GM12878 (cell line): ENCODE results near the gene PROB1. TPM values are rescaled to one million over a fixed set of nuclear protein-coding genes. Genes with fewer than 3 reads are reported as not detected.

Experiments
- ATAC-seq: fragments of 200-7000 bp; cut with Tn5 transposase; 3 replicates; pipeline ENCODE4 v1.9.1; 2020; ENCODE audit warnings: mild to moderate bottlenecking, moderate library complexity
- BruUV-seq: library from RNA; stranded (reverse); fragments of 400-500 nt; replicated peaks from 2 replicates; lab custom pipeline; 2021; lab: Mats Ljungman, UMichigan
- CTCF ChIA-PET: fragments of 300-600 bp; sonication (Branson Sonifier 250); formaldehyde crosslinking; extraction: SDS; loops from one replicate; lab custom pipeline; 2021; ENCODE audit warnings: inconsistent platforms; lab: Yijun Ruan, JAX
- POLR2A ChIA-PET: fragments of 350-600 bp; formaldehyde crosslinking; extraction: SDS; loops from one replicate; lab custom pipeline; 2021; ENCODE audit warnings: inconsistent platforms; lab: Charles Lee
- RAD21 ChIA-PET: fragments of 300-600 bp; sonication (Branson Sonifier 250); formaldehyde crosslinking; loops from one replicate; lab custom pipeline; 2023; ENCODE audit warnings: antibody characterized with exemption; ENCODE audit not compliant: unreplicated experiment; lab: Charles Lee
- SMC1A ChIA-PET: fragments of 300-600 bp; sonication (Branson Sonifier 250); formaldehyde crosslinking; loops from one replicate; lab custom pipeline; 2023; ENCODE audit not compliant: unreplicated experiment, uncharacterized antibody; lab: Charles Lee
- DNase-seq: peaks from one replicate; pipeline ENCODE4 v3.0.0-alpha.2; 2011; ENCODE audit warnings: low read depth, low spot score
- FAIRE-seq: peaks from 3 replicates; lab custom pipeline; 2011; peaks lifted over from hg19 to GRCh38; lab: Jason Lieb, UNC
- H2AFZ ChIP-seq: 2 replicates; pipeline ENCODE4 v1.6.0; 2011; ENCODE audit warnings: low read depth, low read length, control low read depth; ENCODE audit not compliant: control insufficient read depth
- H3K27ac ChIP-seq: 2 replicates; pipeline ENCODE4 v1.5.1; 2011; ENCODE audit warnings: control low read depth; ENCODE audit not compliant: control insufficient read depth, insufficient read depth
- H3K27me3 ChIP-seq, 2 experiments: replicated peaks in 1 of 2; 2 replicates each; pipeline versions ENCODE4 v1.6.0 to v1.6.1; 2011; ENCODE audit warnings: low read length in 1 of 2; ENCODE audit not compliant: control insufficient read depth in 2 of 2, insufficient read depth in 2 of 2
- H3K36me3 ChIP-seq, 2 experiments: 2 replicates each; pipeline ENCODE4 v1.5.1; 2011; ENCODE audit warnings: low read length in 1 of 2; ENCODE audit not compliant: control insufficient read depth in 2 of 2, insufficient read depth in 2 of 2
- H3K4me1 ChIP-seq: 2 replicates; pipeline ENCODE4 v1.6.1; 2011; ENCODE audit warnings: mild to moderate bottlenecking, low read length, moderate library complexity, mixed read lengths; ENCODE audit not compliant: control insufficient read depth, insufficient read depth
- H3K4me2 ChIP-seq: 2 replicates; pipeline ENCODE4 v1.6.0; 2011; ENCODE audit warnings: control low read depth; ENCODE audit not compliant: control insufficient read depth, insufficient read depth
- H3K4me3 ChIP-seq: fragments of 200-600 bp; sonication (generic); 2 replicates; pipeline ENCODE4 v1.5.1; 2016
- H3K79me2 ChIP-seq: 2 replicates; pipeline ENCODE4 v1.6.0; 2011; ENCODE audit warnings: low read length; ENCODE audit not compliant: control insufficient read depth, insufficient read depth
- H3K9ac ChIP-seq: 2 replicates; pipeline ENCODE4 v1.8.0; 2011; ENCODE audit warnings: low read length, control low read depth, mixed read lengths; ENCODE audit not compliant: control insufficient read depth, insufficient read depth
- H3K9me3 ChIP-seq: replicated peaks from 3 replicates; pipeline ENCODE4 v1.5.1; 2011; ENCODE audit warnings: mild to moderate bottlenecking, low read length; ENCODE audit not compliant: control insufficient read depth, insufficient read depth
- H4K20me1 ChIP-seq: 2 replicates; pipeline ENCODE4 v1.6.0; 2011; ENCODE audit not compliant: control insufficient read depth, insufficient read depth
- CHD2 ChIP-seq: IDR thresholded peaks from 2 replicates; pipeline ENCODE4 v1.6.1; 2011; ENCODE audit warnings: low read depth, low read length, improper control_type of control experiment, borderline replicate concordance
- EP300 ChIP-seq, 2 experiments: fragments of 150-350 bp in 1 of 2; IDR thresholded peaks; 2 replicates each; pipeline ENCODE4 v1.6.1; 2011 to 2012; ENCODE audit warnings: low read depth in 2 of 2, low read length in 2 of 2, borderline replicate concordance in 1 of 2, improper control_type of control experiment in 1 of 2, inconsistent platforms in 1 of 2; ENCODE audit not compliant: control insufficient read depth in 1 of 2
- IKZF1 ChIP-seq: fragments of 450-650 bp; conservative IDR thresholded peaks from 2 replicates; pipeline ENCODE4 v1.6.1; 2017; ENCODE audit warnings: antibody characterized with exemption, mild to moderate bottlenecking
- NFXL1 ChIP-seq: fragments of 450-650 bp; IDR thresholded peaks from 2 replicates; pipeline ENCODE4 v1.6.1; 2017; ENCODE audit warnings: antibody characterized with exemption, mild to moderate bottlenecking, borderline replicate concordance
- PML ChIP-seq: IDR thresholded peaks from 2 replicates; pipeline ENCODE4 v1.6.1; 2012; ENCODE audit warnings: low read length, inconsistent platforms
- POLR2A ChIP-seq: IDR thresholded peaks from 2 replicates; pipeline ENCODE4 v1.6.1; 2011; ENCODE audit warnings: low read depth, mild to moderate bottlenecking, low read length
- STAT1 ChIP-seq: fragments of 450-650 bp; conservative IDR thresholded peaks from 2 replicates; pipeline ENCODE4 v1.6.1; 2014; ENCODE audit warnings: antibody characterized with exemption, mild to moderate bottlenecking
- SUPT20H ChIP-seq: IDR thresholded peaks from 2 replicates; pipeline ENCODE4 v1.6.1; 2011; ENCODE audit warnings: low read depth, mild to moderate bottlenecking, low read length, moderate library complexity, borderline replicate concordance; ENCODE audit not compliant: control insufficient read depth
- SUZ12 ChIP-seq: fragments of 200-600 bp; sonication (generic); IDR thresholded peaks from one replicate; pipeline ENCODE4 v1.6.1; 2018; ENCODE audit warnings: antibody characterized with exemption, mild to moderate bottlenecking; ENCODE audit not compliant: unreplicated experiment
- WGBS: methylation state at CpG from one replicate; pipeline ENCODE4 v1.1.6; 2016; ENCODE audit warnings: low lambda C conversion rate; ENCODE audit not compliant: insufficient replicate concordance, insufficient coverage; ENCODE audit errors: missing lambda C conversion rate; 5-methylcytosine and 5-hydroxymethylcytosine counted together
- in situ Hi-C: fragments of 300-500 bp; cut with MboI; formaldehyde crosslinking; loops from 9 replicates; pipeline ENCODE4 v1.14.3; 2018; ENCODE audit warnings: mixed read lengths
- intact Hi-C: fragments of 100-400 bp; cut with micrococcal nuclease; formaldehyde crosslinking; loops from one replicate; pipeline ENCODE4 v1.14.2; 2022; ENCODE audit not compliant: unreplicated experiment
- polyA plus RNA-seq, 11 experiments: library from polyadenylated mRNA; depleted of rRNA in 4 of 11; unstranded in 6 of 11; stranded (reverse) in 5 of 11; fragments of >200 nt; fragmentation: Nextera tagmentation in 4 of 11; fragmentation: Illumina TruSeq in 1 of 11; extraction: Ambion mirVana in 4 of 11; extraction: Trizol in 1 of 11; gene quantifications; 1 replicate in 1 of 11; 2 replicates in 10 of 11; pipeline versions ENCODE4 v1.2.1 to v1.2.3, GENCODE V29; 2011 to 2016; ENCODE audit warnings: inconsistent platforms in 2 of 11, missing spikeins in 2 of 11, low read depth in 1 of 11
- total RNA-seq, 4 experiments: library from RNA; depleted of rRNA in 3 of 4; stranded (reverse); fragments of >200 nt in 3 of 4; fragmentation: Illumina TruSeq in 1 of 4; extraction: Trizol in 1 of 4; gene quantifications; 2 replicates each; pipeline versions ENCODE4 v1.2.1 to v1.2.3, GENCODE V29; 2013 to 2021
- TF ChIP-seq, protein P1 (sequence below): IDR thresholded peaks from 2 replicates; pipeline ENCODE4 v1.6.1; 2012; ENCODE audit warnings: improper control_type of control experiment, low read depth, low read length; ENCODE audit not compliant: insufficient replicate concordance
- TF ChIP-seq, protein P2 (sequence below): fragments of 450-650 bp; formaldehyde crosslinking; IDR thresholded peaks from 2 replicates; pipeline ENCODE4 v1.5.0; 2022; ENCODE audit warnings: mild to moderate bottlenecking, missing genetic modification characterization
- TF ChIP-seq, protein P3 (sequence below): IDR thresholded peaks from 2 replicates; pipeline ENCODE4 v1.6.1; 2012; ENCODE audit warnings: low read depth, low read length, improper control_type of control experiment

PROB1 gene
- total and polyA plus RNA-seq, 10 of the 15 experiments (the other 5 are each of a cell fraction or from before 2014, with no cell fraction given): 0.14 to 8.1 (median 2.9) TPM

DNA sequence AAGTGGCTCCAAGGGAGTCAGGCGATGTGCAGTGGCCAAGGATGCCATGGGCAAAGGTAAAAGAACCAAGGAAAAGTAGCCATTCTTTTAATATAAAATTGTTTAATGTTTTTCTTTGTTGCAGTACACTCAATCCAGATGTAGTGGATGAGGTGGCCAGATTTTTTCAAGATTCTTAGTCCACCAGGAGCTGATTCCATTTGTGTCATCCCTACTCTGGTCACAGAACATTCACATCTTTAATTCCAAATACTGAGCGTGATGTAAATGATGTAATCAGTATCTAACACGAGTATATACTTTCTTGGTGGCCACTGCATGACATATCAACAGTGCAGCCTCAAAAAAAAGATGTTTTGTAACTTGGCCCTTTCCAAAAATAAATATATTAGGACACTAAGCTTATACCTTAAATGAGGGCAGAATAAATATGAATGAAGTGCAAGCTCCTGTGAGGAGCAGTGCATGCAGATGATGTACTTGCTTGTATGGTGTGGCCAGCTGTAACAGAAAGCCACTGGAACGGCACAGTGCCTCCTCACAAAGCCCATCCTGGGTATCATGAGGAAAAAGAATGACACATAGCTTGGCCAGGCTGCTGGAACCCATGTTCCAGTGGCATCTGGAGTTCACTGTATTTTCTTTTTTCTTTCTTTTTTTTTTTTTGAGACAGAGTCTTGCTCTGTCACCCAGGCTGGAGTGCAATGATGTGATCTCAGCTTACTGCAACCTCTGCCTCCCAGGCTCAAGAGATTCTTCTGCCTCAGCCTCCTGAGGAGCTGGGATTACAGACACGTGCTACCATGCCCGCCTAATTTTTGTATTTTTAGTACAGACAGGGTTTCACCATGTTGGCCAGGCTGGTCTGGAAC, 15.5 kb upstream of the PROB1 start:
- no peak for DNase-seq
- no TSS peak for BruUV-seq
- ChIA-PET POLR2A (interaction anchor here (0.7 to 2.8 kb wide), 3 partner anchors 8 to 153 kb away, joined by 3 to 7 read pairs (median 5); no protein-coding TSS in a partner anchor), RAD21 (interaction anchor here (1.2 kb wide), 1 partner anchor 10 kb away, joined by 6 read pairs; no protein-coding TSS in a partner anchor), SMC1A (interaction anchor here (0.8 to 2.7 kb wide), 10 partner anchors 8 to 138 kb away, joined by 3 to 11 read pairs (median 4); partner anchors contain the start of gene DNAJC18), CTCF (interaction anchor here (0.6 to 3.1 kb wide), 6 partner anchors 9 to 203 kb away, joined by 3 to 18 read pairs (median 6); no protein-coding TSS in a partner anchor)
- intact Hi-C loops (no loop called here), in situ Hi-C loops (no loop called here)
- WGBS: 56% methylated on average over 6 of the region's 6 CpGs
- H3K9ac ChIP-seq: no peak overlapping the region
- no peaks in the 10 kb centered on the region for H3K9me3 ChIP-seq
- no peaks in the 10 kb centered on the region for H4K20me1 ChIP-seq
- FAIRE-seq: no peak
- no peaks in the 10 kb centered on the region for H3K36me3 ChIP-seq
- H3K79me2 ChIP-seq: no peaks in the 10 kb centered on the region
- H3K4me1 ChIP-seq: peaks cover 25% of the 10 kb centered on the region
- no peak overlapping the region for H3K27ac ChIP-seq
- no peak overlapping the region for H2AFZ ChIP-seq
- H3K4me3 ChIP-seq: no peak overlapping the region
- ATAC-seq: no peak
- no peaks in the 10 kb centered on the region for H3K27me3 ChIP-seq
- H3K4me2 ChIP-seq: no peak overlapping the region
- TF ChIP-seq, protein P1, sequence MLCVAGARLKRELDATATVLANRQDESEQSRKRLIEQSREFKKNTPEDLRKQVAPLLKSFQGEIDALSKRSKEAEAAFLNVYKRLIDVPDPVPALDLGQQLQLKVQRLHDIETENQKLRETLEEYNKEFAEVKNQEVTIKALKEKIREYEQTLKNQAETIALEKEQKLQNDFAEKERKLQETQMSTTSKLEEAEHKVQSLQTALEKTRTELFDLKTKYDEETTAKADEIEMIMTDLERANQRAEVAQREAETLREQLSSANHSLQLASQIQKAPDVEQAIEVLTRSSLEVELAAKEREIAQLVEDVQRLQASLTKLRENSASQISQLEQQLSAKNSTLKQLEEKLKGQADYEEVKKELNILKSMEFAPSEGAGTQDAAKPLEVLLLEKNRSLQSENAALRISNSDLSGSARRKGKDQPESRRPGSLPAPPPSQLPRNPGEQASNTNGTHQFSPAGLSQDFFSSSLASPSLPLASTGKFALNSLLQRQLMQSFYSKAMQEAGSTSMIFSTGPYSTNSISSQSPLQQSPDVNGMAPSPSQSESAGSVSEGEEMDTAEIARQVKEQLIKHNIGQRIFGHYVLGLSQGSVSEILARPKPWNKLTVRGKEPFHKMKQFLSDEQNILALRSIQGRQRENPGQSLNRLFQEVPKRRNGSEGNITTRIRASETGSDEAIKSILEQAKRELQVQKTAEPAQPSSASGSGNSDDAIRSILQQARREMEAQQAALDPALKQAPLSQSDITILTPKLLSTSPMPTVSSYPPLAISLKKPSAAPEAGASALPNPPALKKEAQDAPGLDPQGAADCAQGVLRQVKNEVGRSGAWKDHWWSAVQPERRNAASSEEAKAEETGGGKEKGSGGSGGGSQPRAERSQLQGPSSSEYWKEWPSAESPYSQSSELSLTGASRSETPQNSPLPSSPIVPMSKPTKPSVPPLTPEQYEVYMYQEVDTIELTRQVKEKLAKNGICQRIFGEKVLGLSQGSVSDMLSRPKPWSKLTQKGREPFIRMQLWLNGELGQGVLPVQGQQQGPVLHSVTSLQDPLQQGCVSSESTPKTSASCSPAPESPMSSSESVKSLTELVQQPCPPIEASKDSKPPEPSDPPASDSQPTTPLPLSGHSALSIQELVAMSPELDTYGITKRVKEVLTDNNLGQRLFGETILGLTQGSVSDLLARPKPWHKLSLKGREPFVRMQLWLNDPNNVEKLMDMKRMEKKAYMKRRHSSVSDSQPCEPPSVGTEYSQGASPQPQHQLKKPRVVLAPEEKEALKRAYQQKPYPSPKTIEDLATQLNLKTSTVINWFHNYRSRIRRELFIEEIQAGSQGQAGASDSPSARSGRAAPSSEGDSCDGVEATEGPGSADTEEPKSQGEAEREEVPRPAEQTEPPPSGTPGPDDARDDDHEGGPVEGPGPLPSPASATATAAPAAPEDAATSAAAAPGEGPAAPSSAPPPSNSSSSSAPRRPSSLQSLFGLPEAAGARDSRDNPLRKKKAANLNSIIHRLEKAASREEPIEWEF: no peak
- TF ChIP-seq NFXL1: no peak
- TF ChIP-seq SUPT20H: no peak
- TF ChIP-seq POLR2A: no peak
- TF ChIP-seq, protein P2, sequence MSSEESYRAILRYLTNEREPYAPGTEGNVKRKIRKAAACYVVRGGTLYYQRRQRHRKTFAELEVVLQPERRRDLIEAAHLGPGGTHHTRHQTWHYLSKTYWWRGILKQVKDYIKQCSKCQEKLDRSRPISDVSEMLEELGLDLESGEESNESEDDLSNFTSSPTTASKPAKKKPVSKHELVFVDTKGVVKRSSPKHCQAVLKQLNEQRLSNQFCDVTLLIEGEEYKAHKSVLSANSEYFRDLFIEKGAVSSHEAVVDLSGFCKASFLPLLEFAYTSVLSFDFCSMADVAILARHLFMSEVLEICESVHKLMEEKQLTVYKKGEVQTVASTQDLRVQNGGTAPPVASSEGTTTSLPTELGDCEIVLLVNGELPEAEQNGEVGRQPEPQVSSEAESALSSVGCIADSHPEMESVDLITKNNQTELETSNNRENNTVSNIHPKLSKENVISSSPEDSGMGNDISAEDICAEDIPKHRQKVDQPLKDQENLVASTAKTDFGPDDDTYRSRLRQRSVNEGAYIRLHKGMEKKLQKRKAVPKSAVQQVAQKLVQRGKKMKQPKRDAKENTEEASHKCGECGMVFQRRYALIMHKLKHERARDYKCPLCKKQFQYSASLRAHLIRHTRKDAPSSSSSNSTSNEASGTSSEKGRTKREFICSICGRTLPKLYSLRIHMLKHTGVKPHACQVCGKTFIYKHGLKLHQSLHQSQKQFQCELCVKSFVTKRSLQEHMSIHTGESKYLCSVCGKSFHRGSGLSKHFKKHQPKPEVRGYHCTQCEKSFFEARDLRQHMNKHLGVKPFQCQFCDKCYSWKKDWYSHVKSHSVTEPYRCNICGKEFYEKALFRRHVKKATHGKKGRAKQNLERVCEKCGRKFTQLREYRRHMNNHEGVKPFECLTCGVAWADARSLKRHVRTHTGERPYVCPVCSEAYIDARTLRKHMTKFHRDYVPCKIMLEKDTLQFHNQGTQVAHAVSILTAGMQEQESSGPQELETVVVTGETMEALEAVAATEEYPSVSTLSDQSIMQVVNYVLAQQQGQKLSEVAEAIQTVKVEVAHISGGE (CRISPR knock-in tag): no peak
- no peak for TF ChIP-seq PML
- TF ChIP-seq EP300 (IDR thresholded peaks at IDR 0.05; ENCODE audit: borderline replicate concordance in 1 of 2, control insufficient read depth in 1 of 2, low read depth in 2 of 2, low read length in 2 of 2): no peak
- no peak for TF ChIP-seq STAT1
- TF ChIP-seq CHD2: no peak
- no peak for TF ChIP-seq IKZF1
- TF ChIP-seq SUZ12: no peak
- TF ChIP-seq, protein P3, sequence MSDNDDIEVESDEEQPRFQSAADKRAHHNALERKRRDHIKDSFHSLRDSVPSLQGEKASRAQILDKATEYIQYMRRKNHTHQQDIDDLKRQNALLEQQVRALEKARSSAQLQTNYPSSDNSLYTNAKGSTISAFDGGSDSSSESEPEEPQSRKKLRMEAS: no peak
